ENCODE data around the gene SLFN11.

DNA sequence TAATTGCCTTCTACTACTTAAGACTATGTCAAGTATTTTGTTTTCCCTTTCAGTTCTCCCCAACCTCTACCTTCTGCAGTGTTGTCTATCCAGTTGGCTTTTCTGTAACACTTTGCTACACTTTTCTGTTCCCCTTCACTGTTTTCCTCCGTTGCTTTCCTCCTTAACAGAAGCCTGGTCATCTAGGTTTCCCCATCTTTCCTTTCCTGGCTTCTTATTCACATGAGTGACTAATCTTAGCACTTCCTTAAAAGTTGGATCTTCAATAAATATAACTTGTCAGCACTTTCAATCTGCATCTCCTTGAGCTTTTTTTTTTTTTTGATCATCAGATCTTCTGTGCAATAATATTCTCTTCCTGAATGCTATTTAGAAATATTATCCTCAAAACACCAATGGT, 2.8 kb upstream of the SLFN11 start:
- TF ChIP-seq YY1 (IDR thresholded peaks at IDR 0.05; ENCODE audit: low read depth) (no peak), TCF12 (IDR thresholded peaks at IDR 0.05; ENCODE audit: low read depth) (no peak), RAD21 (IDR thresholded peaks at IDR 0.05; ENCODE audit: low read depth) (no peak), CEBPB (IDR thresholded peaks at IDR 0.05) (no peak), USF1 (IDR thresholded peaks at IDR 0.05) (no peak), EP300 (IDR thresholded peaks at IDR 0.05; ENCODE audit: borderline replicate concordance) (no peak), REST (IDR thresholded peaks at IDR 0.05; ENCODE audit: low read depth) (no peak), ZBTB7A (IDR thresholded peaks at IDR 0.05; ENCODE audit: low read depth) (no peak), TAF1 (IDR thresholded peaks at IDR 0.05; ENCODE audit: low read depth) (no peak), TEAD4 (IDR thresholded peaks at IDR 0.05) (no peak), FOXM1 (IDR thresholded peaks at IDR 0.05; ENCODE audit: borderline replicate concordance, low read depth) (no peak)
- TF ChIP-seq, protein P1, sequence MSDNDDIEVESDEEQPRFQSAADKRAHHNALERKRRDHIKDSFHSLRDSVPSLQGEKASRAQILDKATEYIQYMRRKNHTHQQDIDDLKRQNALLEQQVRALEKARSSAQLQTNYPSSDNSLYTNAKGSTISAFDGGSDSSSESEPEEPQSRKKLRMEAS (IDR thresholded peaks at IDR 0.05), result no peak

All from Ishikawa (cell line).